Activated naive CD4-positive, alpha-beta T cell treated with anti-CD3 and anti-CD28 coated beads, Interleukin-2, amount 50 U/mL, for 24 hours (primary cell): ENCODE measurements around the gene MYL6B.
"Not testable (repeated sequence)": the region's sequence is repeated elsewhere in the genome, so short reads cannot be mapped to it uniquely, and the experiment has no call there.

ENCODE experiments used
- H3K27ac Mint-ChIP-seq: one replicate; pipeline ENCODE4 v1.8.0; 2021; ENCODE audit warnings: mild to moderate bottlenecking, mixed read lengths
- H3K27me3 Mint-ChIP-seq: one replicate; pipeline ENCODE4 v1.8.0; 2021; ENCODE audit warnings: mixed read lengths
- H3K36me3 Mint-ChIP-seq: one replicate; pipeline ENCODE4 v1.8.0; 2021; ENCODE audit warnings: mixed read lengths
- H3K4me1 Mint-ChIP-seq: one replicate; pipeline ENCODE4 v1.8.0; 2021; ENCODE audit warnings: mixed read lengths
- H3K4me3 Mint-ChIP-seq: one replicate; pipeline ENCODE4 v1.8.0; 2021; ENCODE audit warnings: mild to moderate bottlenecking, mixed read lengths
- H3K9me3 Mint-ChIP-seq: one replicate; pipeline ENCODE4 v1.8.0; 2021; ENCODE audit warnings: mixed read lengths

MYL6B gene

GRCh38 chr12:56155256-56155845, 3.0 kb downstream of the MYL6B start:
- Mint-ChIP-seq H3K9me3 (no peaks in the 10 kb centered on the region), H3K36me3 (peaks cover 5% of the 10 kb centered on the region), H3K4me3 (peak overlapping the region; percentile 15), H3K27ac (peak overlapping the region; percentile 59), H3K4me1 (peaks cover 50% of the 10 kb centered on the region), H3K27me3 (no peaks in the 10 kb centered on the region)

DNA sequence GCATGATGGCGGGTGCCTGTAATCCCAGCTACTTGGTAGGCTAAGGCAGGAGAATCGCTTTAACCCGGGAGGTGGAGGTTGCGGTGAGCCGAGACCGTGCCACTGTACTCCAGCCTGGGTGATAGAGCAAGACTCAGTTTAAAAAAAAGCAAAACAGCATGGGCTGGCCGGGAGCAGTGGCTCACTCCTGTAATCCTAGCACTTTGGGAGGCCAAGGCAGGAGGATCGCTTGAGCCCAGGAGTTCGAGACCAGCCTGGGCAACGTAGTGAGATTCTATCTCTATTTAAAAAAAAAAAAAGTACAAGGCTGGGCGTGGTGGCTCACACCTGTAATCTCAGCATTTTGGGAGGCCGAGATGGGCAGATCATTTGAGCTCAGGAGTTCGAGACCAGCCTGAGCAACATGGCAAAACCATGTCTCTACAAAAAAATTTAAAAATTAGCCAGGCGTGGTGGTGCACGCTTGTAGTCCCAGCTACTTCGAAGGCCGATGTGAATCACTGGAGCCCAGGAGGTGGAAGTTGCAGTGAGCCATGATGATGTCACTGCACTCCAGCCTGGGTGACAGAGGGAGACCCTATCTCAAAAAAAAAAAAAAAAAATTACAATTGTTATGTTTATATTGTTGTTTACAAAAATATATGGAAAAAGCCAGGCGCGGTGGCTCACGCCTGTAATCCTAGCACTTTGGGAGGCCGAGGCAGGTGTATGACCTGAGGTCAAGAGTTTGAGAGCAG, 4.2 kb downstream of the MYL6B start:
- H3K27me3 Mint-ChIP-seq, H3K36me3 Mint-ChIP-seq, H3K27ac Mint-ChIP-seq, H3K9me3 Mint-ChIP-seq: not testable (repeated sequence)
- Mint-ChIP-seq H3K4me3 (peak overlapping the region; percentile 91), H3K4me1 (peaks cover 52% of the 10 kb centered on the region)

GRCh38 chr12:56157201-56158028, 5.0 kb downstream of the MYL6B start:
- H3K27me3 Mint-ChIP-seq = no peaks in the 10 kb centered on the region
- peak overlapping the region; percentile 91 for H3K4me3 Mint-ChIP-seq
- peaks cover 50% of the 10 kb centered on the region for H3K4me1 Mint-ChIP-seq
- H3K36me3 Mint-ChIP-seq = peaks cover 10% of the 10 kb centered on the region
- H3K9me3 Mint-ChIP-seq = no peaks in the 10 kb centered on the region
- peak overlapping the region; percentile 96 for H3K27ac Mint-ChIP-seq

- H3K27ac Mint-ChIP-seq = peak within 1 kb of the TSS; percentile 96
- H3K27me3 Mint-ChIP-seq = no peaks in the 10 kb centered on the region
- peaks cover 11% of the 10 kb centered on the region for H3K36me3 Mint-ChIP-seq
- peak within 1 kb of the TSS; percentile 91 for H3K4me3 Mint-ChIP-seq
- no peaks in the 10 kb centered on the region for H3K9me3 Mint-ChIP-seq
- H3K4me1 Mint-ChIP-seq = peaks cover 46% of the 10 kb centered on the region
Observed at GRCh38 chr12:56158029-56158925, 5.9 kb downstream of the MYL6B start, which contains the start of gene MYL6. TSS of gene MYL6 (plus strand) at chr12:56158359. CDS start at chr12:56158402, 43 bp downstream.

GRCh38 chr12:56158926-56159461, 6.6 kb downstream of the MYL6B start:
- Mint-ChIP-seq H3K4me3 (peak overlapping the region; percentile 91), H3K4me1 (peaks cover 44% of the 10 kb centered on the region), H3K36me3 (peaks cover 11% of the 10 kb centered on the region), H3K9me3 (no peaks in the 10 kb centered on the region), H3K27ac (peak overlapping the region; percentile 87), H3K27me3 (no peaks in the 10 kb centered on the region)

DNA sequence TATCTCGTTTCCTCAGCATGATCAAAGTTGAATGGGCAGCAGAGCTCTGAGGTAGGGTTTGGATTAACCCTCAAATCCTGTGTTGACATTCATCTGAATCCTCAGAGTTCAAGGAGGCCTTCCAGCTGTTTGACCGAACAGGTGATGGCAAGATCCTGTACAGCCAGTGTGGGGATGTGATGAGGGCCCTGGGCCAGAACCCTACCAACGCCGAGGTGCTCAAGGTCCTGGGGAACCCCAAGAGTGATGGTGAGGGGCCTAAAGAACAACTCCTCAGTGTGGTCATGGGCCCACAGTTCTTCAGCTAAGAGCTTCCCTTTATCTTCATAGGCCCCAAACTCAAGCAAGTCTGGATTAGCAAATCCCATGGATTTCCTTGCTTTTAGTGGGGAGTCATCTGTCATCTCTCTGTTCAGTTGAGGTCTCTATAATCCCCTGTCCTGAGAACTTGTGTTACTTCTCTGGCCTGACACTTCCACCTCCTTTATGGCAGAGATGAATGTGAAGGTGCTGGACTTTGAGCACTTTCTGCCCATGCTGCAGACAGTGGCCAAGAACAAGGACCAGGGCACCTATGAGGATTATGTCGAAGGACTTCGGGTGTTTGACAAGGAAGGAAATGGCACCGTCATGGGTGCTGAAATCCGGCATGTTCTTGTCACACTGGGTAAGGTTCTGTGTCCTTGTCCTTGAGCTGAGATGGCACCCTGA, 7.2 kb downstream of the MYL6B start:
- Mint-ChIP-seq H3K4me3 (peak overlapping the region; percentile 91), H3K27me3 (no peaks in the 10 kb centered on the region), H3K36me3 (peaks cover 11% of the 10 kb centered on the region), H3K9me3 (no peaks in the 10 kb centered on the region), H3K27ac (peak overlapping the region; percentile 87), H3K4me1 (peaks cover 44% of the 10 kb centered on the region)

DNA sequence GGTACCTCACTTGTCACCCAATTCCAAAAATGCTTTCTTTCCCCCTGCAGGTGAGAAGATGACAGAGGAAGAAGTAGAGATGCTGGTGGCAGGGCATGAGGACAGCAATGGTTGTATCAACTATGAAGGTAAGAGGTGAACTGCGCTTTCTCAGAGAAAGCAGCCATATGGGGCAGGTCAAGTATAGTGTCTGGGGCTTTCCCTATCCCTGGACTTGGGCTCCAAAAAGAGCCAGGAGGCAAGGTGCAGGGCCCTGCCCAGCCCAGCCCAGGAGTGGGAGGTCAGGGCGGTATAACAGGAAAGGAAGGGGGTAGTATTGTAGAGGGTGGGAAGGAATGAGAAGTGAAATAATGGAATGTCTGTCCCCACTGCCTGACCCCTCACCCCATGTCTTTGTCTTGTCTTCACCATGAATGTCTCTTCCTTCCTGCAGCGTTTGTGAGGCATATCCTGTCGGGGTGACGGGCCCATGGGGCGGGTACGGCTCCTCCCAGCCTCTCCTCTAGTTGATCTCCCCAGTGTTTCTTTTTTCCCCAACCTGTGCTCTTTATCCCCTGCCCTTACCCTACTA, 7.9 kb downstream of the MYL6B start:
- no peaks in the 10 kb centered on the region for H3K27me3 Mint-ChIP-seq
- H3K4me1 Mint-ChIP-seq = peaks cover 42% of the 10 kb centered on the region
- peaks cover 11% of the 10 kb centered on the region for H3K36me3 Mint-ChIP-seq
- H3K9me3 Mint-ChIP-seq = no peaks in the 10 kb centered on the region
- peak overlapping the region; percentile 87 for H3K27ac Mint-ChIP-seq
- peak overlapping the region; percentile 91 for H3K4me3 Mint-ChIP-seq

GRCh38 chr12:56160894-56161689, 8.7 kb downstream of the MYL6B start:
- H3K36me3 Mint-ChIP-seq = peaks cover 14% of the 10 kb centered on the region
- no peaks in the 10 kb centered on the region for H3K9me3 Mint-ChIP-seq
- no peaks in the 10 kb centered on the region for H3K27me3 Mint-ChIP-seq
- H3K4me1 Mint-ChIP-seq = peaks cover 38% of the 10 kb centered on the region
- peak overlapping the region; percentile 87 for H3K27ac Mint-ChIP-seq
- peak overlapping the region; percentile 91 for H3K4me3 Mint-ChIP-seq

DNA sequence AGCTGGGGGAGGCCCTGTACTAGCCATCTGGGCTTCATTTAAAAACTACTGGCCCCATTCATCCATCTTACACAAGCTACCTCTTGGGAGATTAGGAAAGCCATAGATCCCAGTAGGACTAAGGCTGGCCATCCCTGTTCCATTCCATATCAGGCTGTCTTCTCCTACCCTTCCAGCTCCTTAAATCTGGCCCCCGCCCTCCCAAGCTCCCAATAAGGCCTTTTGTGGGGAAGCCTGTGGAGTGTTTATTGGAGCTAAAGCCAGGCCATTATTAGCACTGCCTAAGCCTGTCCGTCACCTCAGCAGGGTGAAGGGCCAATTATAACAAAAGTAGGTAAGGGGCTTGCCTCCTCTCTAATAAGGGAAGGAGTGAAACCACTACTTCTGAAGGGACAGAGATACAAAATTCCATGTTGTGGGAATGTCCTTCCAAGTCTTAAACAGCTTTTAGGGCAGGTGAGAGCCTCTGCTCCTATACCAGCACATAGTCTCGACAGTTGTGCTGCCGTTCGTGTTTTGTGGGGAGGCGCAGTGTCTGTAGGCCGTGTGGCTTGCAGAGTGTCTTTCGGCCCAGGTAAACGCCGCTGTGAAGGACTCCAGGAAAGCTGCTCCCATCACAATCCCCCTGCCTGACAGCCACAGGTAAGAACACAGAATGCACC, 9.4 kb downstream of the MYL6B start:
- Mint-ChIP-seq H3K27ac (peak overlapping the region; percentile 87), H3K4me1 (peaks cover 38% of the 10 kb centered on the region), H3K9me3 (no peaks in the 10 kb centered on the region), H3K4me3 (peak overlapping the region; percentile 53), H3K36me3 (peaks cover 14% of the 10 kb centered on the region), H3K27me3 (no peaks in the 10 kb centered on the region)

DNA sequence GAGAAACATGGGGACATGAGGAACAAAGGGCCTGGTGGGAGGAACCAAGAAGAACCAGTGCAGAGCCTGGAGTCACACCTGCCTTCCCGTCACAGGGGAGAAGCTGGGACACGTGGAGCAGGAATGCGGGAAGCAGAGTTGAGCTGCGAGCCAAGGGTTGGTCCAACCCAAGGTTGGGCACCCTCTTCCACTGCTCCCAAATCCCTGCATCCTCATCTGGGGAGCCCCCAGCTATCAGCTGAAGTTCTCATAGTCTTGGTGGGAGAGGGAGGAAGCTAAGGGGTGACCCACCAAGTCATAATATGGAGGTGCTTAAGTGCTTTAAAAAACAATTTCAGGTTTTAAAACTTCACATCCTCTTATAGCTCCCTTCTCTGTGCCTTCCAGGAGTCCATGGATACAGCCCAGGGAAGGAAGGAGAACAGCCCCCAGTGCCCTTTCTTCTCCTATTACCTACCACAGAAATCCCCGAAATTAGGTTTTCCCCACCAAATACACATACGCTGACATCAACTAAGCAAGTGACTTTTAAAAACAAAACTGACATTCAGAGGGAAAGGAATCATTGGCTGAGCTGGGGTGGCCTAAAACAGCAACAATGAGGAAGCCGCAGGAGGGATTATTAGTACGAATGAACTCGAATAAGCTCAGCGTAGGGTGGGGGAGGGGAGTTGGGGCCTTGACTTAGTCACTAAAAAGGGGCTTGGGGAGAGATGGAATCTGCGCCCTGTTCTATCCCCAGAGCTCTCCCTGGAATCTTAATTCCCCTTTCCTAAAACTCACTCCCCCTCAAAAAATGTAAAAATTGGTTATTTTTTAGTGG, 10.3 kb downstream of the MYL6B start:
- Mint-ChIP-seq H3K4me3 (no peak overlapping the region), H3K4me1 (peaks cover 30% of the 10 kb centered on the region), H3K36me3 (peaks cover 14% of the 10 kb centered on the region), H3K27ac (peak overlapping the region; percentile 47), H3K27me3 (no peaks in the 10 kb centered on the region), H3K9me3 (no peaks in the 10 kb centered on the region)

- no peaks in the 10 kb centered on the region for H3K27me3 Mint-ChIP-seq
- H3K4me3 Mint-ChIP-seq = no peak overlapping the region
- no peaks in the 10 kb centered on the region for H3K9me3 Mint-ChIP-seq
- peaks cover 29% of the 10 kb centered on the region for H3K4me1 Mint-ChIP-seq
- H3K36me3 Mint-ChIP-seq = peaks cover 17% of the 10 kb centered on the region
- peak overlapping the region; percentile 48 for H3K27ac Mint-ChIP-seq
Observed at GRCh38 chr12:56163533-56164344, 11.4 kb downstream of the MYL6B start.

GRCh38 chr12:56164345-56164729, 11.9 kb downstream of the MYL6B start:
- peaks cover 12% of the 10 kb centered on the region for H3K36me3 Mint-ChIP-seq
- H3K4me3 Mint-ChIP-seq = no peak overlapping the region

More at GRCh38 chr12:56164345-56164729, 11.9 kb downstream of the MYL6B start:
- H3K4me1 Mint-ChIP-seq = peaks cover 24% of the 10 kb centered on the region
- H3K27me3 Mint-ChIP-seq = no peaks in the 10 kb centered on the region
- no peaks in the 10 kb centered on the region for H3K9me3 Mint-ChIP-seq
- peak overlapping the region; percentile 48 for H3K27ac Mint-ChIP-seq
